ENCODE measurements around the gene C5.

Gene C5

DNA sequence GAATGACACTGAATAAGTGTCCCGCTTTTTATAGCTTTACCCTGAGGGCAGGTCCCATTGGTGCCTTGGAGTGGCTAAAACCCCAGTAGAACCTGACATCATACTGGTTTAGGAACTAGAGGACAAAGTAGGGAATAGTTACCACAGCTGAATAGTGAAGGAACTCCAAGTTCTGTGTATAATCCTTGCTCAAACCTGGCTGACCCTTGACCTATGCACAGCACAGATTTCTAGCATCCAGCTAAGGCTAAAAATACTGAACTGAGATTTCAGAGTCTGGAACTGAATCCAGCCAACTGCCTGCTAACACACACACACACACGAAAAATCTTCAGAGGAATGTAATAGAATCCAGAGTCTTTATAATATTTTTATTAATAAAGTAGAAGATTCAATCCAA, 50.8 kb downstream of the C5 start:
- no peaks in the 10 kb centered on the region for H3K9me3 ChIP-seq (ENCODE audit: control insufficient read depth, low read length)
- H2AFZ ChIP-seq (ENCODE audit: low read depth, low read length) = no peak overlapping the region
- H3K27me3 ChIP-seq (ENCODE audit: control insufficient read depth in 1 of 2, insufficient read depth in 1 of 2, low read length in 2 of 2) = no peaks in the 10 kb centered on the region
- no peak overlapping the region for H3K27ac ChIP-seq (ENCODE audit: low read length, poor library complexity, severe bottlenecking)
- no peak overlapping the region for H2BK5ac ChIP-seq (ENCODE audit: low read depth, low read length, poor library complexity, severe bottlenecking)
- no peak overlapping the region for H2BK120ac ChIP-seq (ENCODE audit: low read depth, low read length)
- H3K79me1 ChIP-seq (replicated peaks; ENCODE audit: low read length, poor library complexity, severe bottlenecking) = no peaks in the 10 kb centered on the region
- DNase-seq = no peak
- H4K8ac ChIP-seq (ENCODE audit: low read length) = no peak overlapping the region
- no peak overlapping the region for H3K14ac ChIP-seq (ENCODE audit: low read length in 2 of 2)
- H3K4me2 ChIP-seq (ENCODE audit: low read length, poor library complexity, severe bottlenecking) = no peak overlapping the region
- H2BK15ac ChIP-seq (ENCODE audit: low read depth, poor library complexity, severe bottlenecking) = no peak overlapping the region
- 100% methylated on average over 1 of the region's 2 CpGs for whole genome bisulfite sequencing
- no peak overlapping the region for H2AK5ac ChIP-seq (ENCODE audit: low read length, severe bottlenecking)
- peaks cover 0 to 7% of the 10 kb centered on the region in 2 experiments for H3K36me3 ChIP-seq (ENCODE audit: control insufficient read depth in 1 of 2, insufficient read depth in 2 of 2, low read depth in 1 of 2, low read length in 2 of 2)
- no peak overlapping the region for H3K23ac ChIP-seq (ENCODE audit: low read length in 2 of 2)
- no peak overlapping the region for H3K18ac ChIP-seq (ENCODE audit: low read depth in 1 of 2, low read length in 2 of 2)
- no peak overlapping the region for H2BK12ac ChIP-seq (ENCODE audit: low read length in 2 of 2)
- H4K91ac ChIP-seq (ENCODE audit: low read length) = no peak overlapping the region
- H3K4ac ChIP-seq (ENCODE audit: low read depth in 1 of 2, low read length in 2 of 2) = no peak overlapping the region
- no peaks in the 10 kb centered on the region for H3K4me1 ChIP-seq (ENCODE audit: control insufficient read depth, insufficient read depth, low read depth, low read length)
- no peak overlapping the region for H3K9ac ChIP-seq (ENCODE audit: low read length)
- H3K4me3 ChIP-seq (ENCODE audit: insufficient read depth in 1 of 2, low read depth in 1 of 2, low read length in 2 of 2) = no peak overlapping the region

- H3K27ac ChIP-seq (ENCODE audit: low read length, poor library complexity, severe bottlenecking) = no peak overlapping the region
- no peak overlapping the region for H2BK15ac ChIP-seq (ENCODE audit: low read depth, poor library complexity, severe bottlenecking)
- no peak overlapping the region for H2AK5ac ChIP-seq (ENCODE audit: low read length, severe bottlenecking)
- no peak overlapping the region for H2BK5ac ChIP-seq (ENCODE audit: low read depth, low read length, poor library complexity, severe bottlenecking)
- H2BK12ac ChIP-seq (ENCODE audit: low read length in 2 of 2) = no peak overlapping the region
- no peak overlapping the region for H2BK120ac ChIP-seq (ENCODE audit: low read depth, low read length)
- H4K8ac ChIP-seq (ENCODE audit: low read length) = no peak overlapping the region
- H3K9ac ChIP-seq (ENCODE audit: low read length) = no peak overlapping the region
- H3K36me3 ChIP-seq (ENCODE audit: control insufficient read depth in 1 of 2, insufficient read depth in 2 of 2, low read depth in 1 of 2, low read length in 2 of 2) = peaks cover 0 to 7% of the 10 kb centered on the region in 2 experiments
- DNase-seq = no peak
- H3K4me2 ChIP-seq (ENCODE audit: low read length, poor library complexity, severe bottlenecking) = no peak overlapping the region
- no peaks in the 10 kb centered on the region for H3K4me1 ChIP-seq (ENCODE audit: control insufficient read depth, insufficient read depth, low read depth, low read length)
- H3K4me3 ChIP-seq (ENCODE audit: insufficient read depth in 1 of 2, low read depth in 1 of 2, low read length in 2 of 2) = no peak overlapping the region
- no peak overlapping the region for H2AFZ ChIP-seq (ENCODE audit: low read depth, low read length)
- H3K27me3 ChIP-seq (ENCODE audit: control insufficient read depth in 1 of 2, insufficient read depth in 1 of 2, low read length in 2 of 2) = no peaks in the 10 kb centered on the region
- no peak overlapping the region for H3K14ac ChIP-seq (ENCODE audit: low read length in 2 of 2)
- no peak overlapping the region for H3K18ac ChIP-seq (ENCODE audit: low read depth in 1 of 2, low read length in 2 of 2)
- H3K23ac ChIP-seq (ENCODE audit: low read length in 2 of 2) = no peak overlapping the region
- 100% methylated on average over 1 of the region's 2 CpGs for WGBS
- H3K79me1 ChIP-seq (replicated peaks; ENCODE audit: low read length, poor library complexity, severe bottlenecking) = no peaks in the 10 kb centered on the region
- H4K91ac ChIP-seq (ENCODE audit: low read length) = no peak overlapping the region
- no peaks in the 10 kb centered on the region for H3K9me3 ChIP-seq (ENCODE audit: control insufficient read depth, low read length)
- H3K4ac ChIP-seq (ENCODE audit: low read depth in 1 of 2, low read length in 2 of 2) = no peak overlapping the region
These were observed 52.0 kb downstream of the C5 start for GRCh38 chr9:120998111-120998510.

DNA sequence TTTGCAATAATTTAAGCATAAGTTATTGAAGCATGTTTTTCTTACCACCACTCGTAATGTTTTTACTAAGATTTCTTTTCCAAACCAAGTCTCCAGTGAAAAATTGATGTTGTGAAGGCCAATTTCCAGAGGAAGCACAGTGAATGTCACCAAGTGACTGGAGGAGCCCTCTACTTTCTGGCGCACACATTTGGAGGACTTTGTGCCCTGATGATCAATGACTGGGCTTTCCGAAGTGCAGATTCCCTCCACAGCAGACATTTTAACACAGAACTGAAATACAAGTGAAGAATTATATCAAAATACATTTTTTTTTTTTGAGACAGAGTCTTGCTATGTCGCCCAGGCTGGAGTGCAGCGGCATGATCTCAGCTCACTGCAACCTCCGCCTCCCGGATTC, 52.6 kb downstream of the C5 start:
- 93% methylated on average over 6 of the region's 7 CpGs for WGBS
- Histone ChIP-seq H4K91ac (ENCODE audit: low read length) (no peak overlapping the region), H2BK12ac (ENCODE audit: low read length in 2 of 2) (no peak overlapping the region), H3K4ac (ENCODE audit: low read depth in 1 of 2, low read length in 2 of 2) (no peak overlapping the region), H3K14ac (ENCODE audit: low read length in 2 of 2) (no peak overlapping the region), H3K9me3 (ENCODE audit: control insufficient read depth, low read length) (no peaks in the 10 kb centered on the region), H3K4me1 (ENCODE audit: control insufficient read depth, insufficient read depth, low read depth, low read length) (no peaks in the 10 kb centered on the region), H3K18ac (ENCODE audit: low read depth in 1 of 2, low read length in 2 of 2) (no peak overlapping the region), H3K23ac (ENCODE audit: low read length in 2 of 2) (no peak overlapping the region), H2AFZ (ENCODE audit: low read depth, low read length) (no peak overlapping the region), H3K27ac (ENCODE audit: low read length, poor library complexity, severe bottlenecking) (no peak overlapping the region), H4K8ac (ENCODE audit: low read length) (no peak overlapping the region), H3K4me3 (ENCODE audit: insufficient read depth in 1 of 2, low read depth in 1 of 2, low read length in 2 of 2) (no peak overlapping the region), H2BK5ac (ENCODE audit: low read depth, low read length, poor library complexity, severe bottlenecking) (no peak overlapping the region), H3K36me3 (ENCODE audit: control insufficient read depth in 1 of 2, insufficient read depth in 2 of 2, low read depth in 1 of 2, low read length in 2 of 2) (peaks cover 0 to 7% of the 10 kb centered on the region in 2 experiments), H2BK120ac (ENCODE audit: low read depth, low read length) (no peak overlapping the region), H2BK15ac (ENCODE audit: low read depth, poor library complexity, severe bottlenecking) (no peak overlapping the region), H3K27me3 (ENCODE audit: control insufficient read depth in 1 of 2, insufficient read depth in 1 of 2, low read length in 2 of 2) (no peaks in the 10 kb centered on the region), H3K79me1 (replicated peaks; ENCODE audit: low read length, poor library complexity, severe bottlenecking) (no peaks in the 10 kb centered on the region), H2AK5ac (ENCODE audit: low read length, severe bottlenecking) (no peak overlapping the region), H3K9ac (ENCODE audit: low read length) (no peak overlapping the region), H3K4me2 (ENCODE audit: low read length, poor library complexity, severe bottlenecking) (no peak overlapping the region)
- DNase-seq = no peak

GRCh38 chr9:120996409-120996808, 53.7 kb downstream of the C5 start:
- no peak overlapping the region for H2AFZ ChIP-seq (ENCODE audit: low read depth, low read length)

More at GRCh38 chr9:120996409-120996808, 53.7 kb downstream of the C5 start:
- H3K18ac ChIP-seq (ENCODE audit: low read depth in 1 of 2, low read length in 2 of 2) = no peak overlapping the region
- 86% methylated on average over 2 of the region's 3 CpGs for WGBS
- H4K8ac ChIP-seq (ENCODE audit: low read length) = no peak overlapping the region
- H4K91ac ChIP-seq (ENCODE audit: low read length) = no peak overlapping the region
- H3K4me1 ChIP-seq (ENCODE audit: control insufficient read depth, insufficient read depth, low read depth, low read length) = no peaks in the 10 kb centered on the region
- DNase-seq = no peak
- H3K9ac ChIP-seq (ENCODE audit: low read length) = no peak overlapping the region
- no peak overlapping the region for H3K27ac ChIP-seq (ENCODE audit: low read length, poor library complexity, severe bottlenecking)
- no peak overlapping the region for H3K4me3 ChIP-seq (ENCODE audit: insufficient read depth in 1 of 2, low read depth in 1 of 2, low read length in 2 of 2)
- H3K27me3 ChIP-seq (ENCODE audit: control insufficient read depth in 1 of 2, insufficient read depth in 1 of 2, low read length in 2 of 2) = no peaks in the 10 kb centered on the region
- H3K9me3 ChIP-seq (ENCODE audit: control insufficient read depth, low read length) = no peaks in the 10 kb centered on the region
- H3K14ac ChIP-seq (ENCODE audit: low read length in 2 of 2) = no peak overlapping the region
- H2BK12ac ChIP-seq (ENCODE audit: low read length in 2 of 2) = no peak overlapping the region
- peaks cover 0 to 2% of the 10 kb centered on the region in 2 experiments for H3K36me3 ChIP-seq (ENCODE audit: control insufficient read depth in 1 of 2, insufficient read depth in 2 of 2, low read depth in 1 of 2, low read length in 2 of 2)
- H2AK5ac ChIP-seq (ENCODE audit: low read length, severe bottlenecking) = no peak overlapping the region
- no peak overlapping the region for H3K4me2 ChIP-seq (ENCODE audit: low read length, poor library complexity, severe bottlenecking)
- H2BK15ac ChIP-seq (ENCODE audit: low read depth, poor library complexity, severe bottlenecking) = no peak overlapping the region
- no peak overlapping the region for H3K23ac ChIP-seq (ENCODE audit: low read length in 2 of 2)
- no peak overlapping the region for H3K4ac ChIP-seq (ENCODE audit: low read depth in 1 of 2, low read length in 2 of 2)
- no peak overlapping the region for H2BK120ac ChIP-seq (ENCODE audit: low read depth, low read length)
- no peak overlapping the region for H2BK5ac ChIP-seq (ENCODE audit: low read depth, low read length, poor library complexity, severe bottlenecking)
- no peaks in the 10 kb centered on the region for H3K79me1 ChIP-seq (replicated peaks; ENCODE audit: low read length, poor library complexity, severe bottlenecking)

Data from mesenchymal stem cell (in vitro differentiated cells and primary cell).